C4-2B (cell line): ENCODE measurements around the gene SLC25A19.

Source experiments
- ZFX ChIP-seq: fragments of 450-650 bp; IDR thresholded peaks from 2 replicates; pipeline ENCODE4 v1.6.1; 2017
- TF ChIP-seq, protein P1 (sequence below): fragments of 450-650 bp; conservative IDR thresholded peaks from 2 replicates; pipeline ENCODE4 v1.5.1; 2017; ENCODE audit warnings: mild to moderate bottlenecking

DNA sequence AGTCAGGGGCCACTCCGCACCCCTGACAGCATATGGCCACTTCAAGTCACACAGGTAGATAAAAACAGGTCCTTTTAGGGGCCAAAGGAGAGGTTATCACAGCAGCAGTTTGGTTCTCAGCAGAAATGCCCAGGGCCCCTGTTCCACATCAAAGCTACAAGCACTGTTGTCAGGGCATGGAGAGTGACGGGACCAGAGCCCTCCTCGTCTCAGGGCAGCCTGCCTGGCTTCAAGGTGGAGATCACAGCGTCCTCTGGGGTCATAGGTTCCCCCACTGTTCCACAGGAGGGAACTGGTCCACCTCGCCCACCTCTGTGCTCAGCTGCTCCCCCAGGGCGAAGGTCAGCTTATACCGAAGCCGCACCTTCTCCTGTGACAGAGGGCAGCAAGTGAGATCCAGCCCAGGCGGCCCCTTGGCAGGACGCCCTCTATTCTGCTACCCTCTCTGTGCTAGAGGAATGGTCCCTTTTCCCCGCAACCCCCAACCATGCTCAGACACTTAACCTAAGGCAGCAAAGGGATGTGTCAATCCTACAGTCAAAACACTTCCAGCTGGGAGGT, 51.1 kb downstream of the SLC25A19 start:
- TF ChIP-seq, protein P1, sequence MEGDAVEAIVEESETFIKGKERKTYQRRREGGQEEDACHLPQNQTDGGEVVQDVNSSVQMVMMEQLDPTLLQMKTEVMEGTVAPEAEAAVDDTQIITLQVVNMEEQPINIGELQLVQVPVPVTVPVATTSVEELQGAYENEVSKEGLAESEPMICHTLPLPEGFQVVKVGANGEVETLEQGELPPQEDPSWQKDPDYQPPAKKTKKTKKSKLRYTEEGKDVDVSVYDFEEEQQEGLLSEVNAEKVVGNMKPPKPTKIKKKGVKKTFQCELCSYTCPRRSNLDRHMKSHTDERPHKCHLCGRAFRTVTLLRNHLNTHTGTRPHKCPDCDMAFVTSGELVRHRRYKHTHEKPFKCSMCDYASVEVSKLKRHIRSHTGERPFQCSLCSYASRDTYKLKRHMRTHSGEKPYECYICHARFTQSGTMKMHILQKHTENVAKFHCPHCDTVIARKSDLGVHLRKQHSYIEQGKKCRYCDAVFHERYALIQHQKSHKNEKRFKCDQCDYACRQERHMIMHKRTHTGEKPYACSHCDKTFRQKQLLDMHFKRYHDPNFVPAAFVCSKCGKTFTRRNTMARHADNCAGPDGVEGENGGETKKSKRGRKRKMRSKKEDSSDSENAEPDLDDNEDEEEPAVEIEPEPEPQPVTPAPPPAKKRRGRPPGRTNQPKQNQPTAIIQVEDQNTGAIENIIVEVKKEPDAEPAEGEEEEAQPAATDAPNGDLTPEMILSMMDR, result no peak
- TF ChIP-seq ZFX, result no peak
